ENCODE measurements around the gene BUB3.
A peak's percentile ranks its signal among the peaks of the same experiment; 100 is the strongest.

Gene BUB3, protein sequence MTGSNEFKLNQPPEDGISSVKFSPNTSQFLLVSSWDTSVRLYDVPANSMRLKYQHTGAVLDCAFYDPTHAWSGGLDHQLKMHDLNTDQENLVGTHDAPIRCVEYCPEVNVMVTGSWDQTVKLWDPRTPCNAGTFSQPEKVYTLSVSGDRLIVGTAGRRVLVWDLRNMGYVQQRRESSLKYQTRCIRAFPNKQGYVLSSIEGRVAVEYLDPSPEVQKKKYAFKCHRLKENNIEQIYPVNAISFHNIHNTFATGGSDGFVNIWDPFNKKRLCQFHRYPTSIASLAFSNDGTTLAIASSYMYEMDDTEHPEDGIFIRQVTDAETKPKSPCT

DNA sequence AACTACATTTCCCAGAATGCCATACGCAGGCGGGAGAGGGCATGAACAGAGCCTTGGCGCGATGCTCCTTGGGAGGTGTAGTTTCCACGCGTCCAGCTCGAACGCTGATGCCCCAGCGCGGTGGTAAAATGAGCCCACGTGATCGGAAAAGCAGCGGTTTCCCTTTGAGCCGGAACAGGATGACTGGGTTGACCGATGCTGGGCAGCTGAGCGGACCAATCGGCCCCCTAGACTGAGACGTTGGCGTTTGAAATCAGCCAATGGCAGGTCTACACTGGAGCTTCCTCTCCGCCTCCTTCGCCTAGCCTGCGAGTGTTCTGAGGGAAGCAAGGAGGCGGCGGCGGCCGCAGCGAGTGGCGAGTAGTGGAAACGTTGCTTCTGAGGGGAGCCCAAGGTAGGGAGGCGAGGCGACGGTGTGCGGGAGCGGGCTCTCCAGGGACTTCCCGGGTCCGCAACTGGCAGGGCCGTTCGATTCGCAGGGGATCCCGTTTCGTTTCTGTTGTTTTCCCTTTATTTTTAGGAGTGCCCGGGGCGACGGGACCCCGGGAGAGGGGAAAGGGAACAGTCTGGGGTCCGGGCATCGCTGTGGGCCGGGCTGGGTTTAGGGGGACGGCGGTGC lies at the start of gene BUB3:
Gene BUB3 (plus strand): TSS at position 311 of the 619 bp plus-strand sequence. CDS start 516 bp downstream, outside the sequence.
- peak; percentile 85 to 90 for DNase-seq (ENCODE audit: low read depth in 2 of 2, low spot score in 1 of 2)

DNA sequence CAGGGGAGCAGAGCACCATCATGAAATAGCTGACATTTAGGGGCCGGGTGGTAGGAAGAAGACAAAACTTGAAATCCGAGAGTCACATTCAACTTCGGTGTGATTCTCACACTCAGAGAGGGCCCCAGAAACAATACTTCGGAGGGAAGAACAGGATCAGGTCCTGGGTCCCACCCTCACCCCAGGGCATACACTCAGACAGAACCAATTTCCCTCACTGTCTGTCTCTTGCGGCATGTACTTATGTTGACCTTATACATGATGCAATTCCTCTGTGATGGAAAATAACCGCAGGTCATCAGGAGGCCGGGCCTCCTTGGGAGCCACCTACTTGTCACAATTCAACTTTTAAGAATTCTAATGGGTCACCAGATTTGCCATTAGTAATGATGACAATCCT lies 44.7 kb upstream of the BUB3 start:
- no peak for DNase-seq (ENCODE audit: low read depth in 2 of 2, low spot score in 1 of 2)

DNA sequence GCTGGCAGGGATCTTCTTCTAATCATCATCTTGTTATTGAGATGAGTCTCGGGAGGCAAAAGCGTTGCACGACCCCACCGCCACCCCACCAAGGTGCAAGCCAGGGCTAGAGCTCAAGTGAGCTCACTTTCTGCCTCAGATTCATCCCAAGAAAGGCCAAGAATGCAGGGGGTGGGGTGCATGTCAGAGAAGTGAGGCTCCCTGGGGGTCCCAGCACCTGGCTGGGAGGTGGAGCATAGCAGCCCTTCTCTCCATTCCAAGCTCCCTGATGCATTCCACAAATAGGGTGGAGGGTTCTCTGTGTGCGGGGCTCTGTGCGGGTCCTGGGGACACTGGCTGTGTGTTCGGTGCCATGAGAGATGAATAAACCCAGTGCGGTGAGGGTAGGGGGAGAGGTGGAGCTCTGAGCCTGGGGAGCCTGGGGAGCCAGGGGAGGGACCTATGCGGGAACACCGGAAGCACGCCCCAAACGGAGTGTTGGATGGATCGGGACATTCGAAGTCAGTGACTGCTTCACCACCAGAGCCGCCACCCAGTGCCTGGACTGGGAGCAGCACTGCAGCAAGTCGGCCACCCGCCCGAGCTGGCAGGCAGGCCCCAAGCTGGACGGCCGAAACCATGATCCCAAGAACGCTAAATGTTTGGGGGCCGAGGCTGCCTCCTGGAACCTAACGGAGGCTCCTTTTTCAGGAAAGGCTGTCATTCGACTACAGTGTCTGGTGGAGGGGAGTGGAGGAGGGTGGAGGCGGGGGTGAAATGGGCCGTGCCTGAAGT lies 36.4 kb upstream of the BUB3 start:
- DNase-seq (ENCODE audit: low read depth in 2 of 2, low spot score in 1 of 2) = no peak

DNA sequence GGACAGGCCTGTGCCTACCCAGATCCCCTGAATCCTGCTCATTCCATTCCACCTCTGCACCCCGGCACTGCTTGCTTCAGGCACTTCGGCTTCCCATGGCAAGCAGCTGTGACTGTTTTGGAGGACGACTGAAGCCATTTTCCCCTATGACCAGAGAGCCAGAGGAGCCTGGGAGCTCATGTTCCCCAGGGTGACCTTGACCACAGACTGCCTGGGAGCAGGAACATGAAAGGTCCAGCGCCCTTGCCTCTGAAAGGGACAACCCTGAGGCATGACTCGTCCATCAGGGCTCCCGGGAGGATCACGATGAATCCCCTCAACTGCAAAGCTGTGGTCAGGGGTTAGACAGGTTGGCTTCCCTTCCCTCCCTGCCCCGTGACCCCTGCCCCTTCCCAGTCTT lies 35.1 kb upstream of the BUB3 start:
- no peak for DNase-seq (ENCODE audit: low read depth in 2 of 2, low spot score in 1 of 2)

DNA sequence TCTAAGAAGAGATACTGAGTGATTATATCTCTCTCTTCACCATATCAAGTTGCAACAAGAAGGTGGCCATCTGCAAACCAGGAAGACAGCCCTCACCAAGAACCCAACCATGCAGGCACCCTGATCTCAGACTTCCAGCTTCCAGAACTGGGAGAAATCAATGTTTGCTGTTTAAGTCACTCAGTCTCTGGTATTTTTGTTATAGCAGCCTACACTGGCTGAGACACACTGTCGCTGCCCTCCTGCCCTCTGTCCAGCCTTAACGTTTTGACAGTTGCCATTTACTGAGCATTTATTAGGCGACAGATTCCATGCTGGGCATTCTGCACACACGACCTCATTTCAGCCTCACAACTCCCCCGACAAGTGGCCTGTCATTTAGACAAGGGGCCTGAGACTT lies 28.0 kb upstream of the BUB3 start:
- no peak for DNase-seq (ENCODE audit: low read depth in 2 of 2, low spot score in 1 of 2)

DNA sequence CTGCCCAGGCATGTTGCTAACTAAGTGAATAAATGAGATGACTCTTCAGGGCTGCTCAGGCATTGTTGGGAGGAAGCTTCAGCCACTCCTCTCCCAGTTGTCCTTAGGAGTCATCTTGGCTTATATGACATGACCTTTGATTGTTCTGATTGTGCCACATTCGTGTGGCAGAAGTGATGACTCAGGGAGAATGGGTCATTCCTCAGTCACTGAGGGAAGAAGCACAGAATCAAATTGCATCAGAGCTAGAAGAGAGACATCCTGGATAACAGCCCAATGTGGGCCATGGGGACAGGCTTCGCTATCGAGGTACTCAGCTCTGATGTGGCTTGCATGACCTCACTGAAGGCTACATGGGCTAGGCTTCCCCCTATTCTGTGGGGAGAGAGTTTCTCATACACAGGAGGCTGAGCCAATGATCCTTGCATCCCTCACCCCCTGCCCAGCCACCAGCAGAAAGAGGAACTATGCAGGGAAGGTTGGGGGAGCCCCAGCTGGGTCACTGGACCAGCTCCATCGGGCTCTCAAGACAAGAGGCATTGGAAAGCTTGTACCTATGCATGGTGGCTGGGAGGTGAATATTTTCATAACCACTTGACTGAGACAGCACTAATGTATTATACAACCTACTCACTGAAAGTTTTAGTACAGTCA lies 24.5 kb upstream of the BUB3 start:
- DNase-seq (ENCODE audit: low read depth in 2 of 2, low spot score in 1 of 2) = no peak

DNA sequence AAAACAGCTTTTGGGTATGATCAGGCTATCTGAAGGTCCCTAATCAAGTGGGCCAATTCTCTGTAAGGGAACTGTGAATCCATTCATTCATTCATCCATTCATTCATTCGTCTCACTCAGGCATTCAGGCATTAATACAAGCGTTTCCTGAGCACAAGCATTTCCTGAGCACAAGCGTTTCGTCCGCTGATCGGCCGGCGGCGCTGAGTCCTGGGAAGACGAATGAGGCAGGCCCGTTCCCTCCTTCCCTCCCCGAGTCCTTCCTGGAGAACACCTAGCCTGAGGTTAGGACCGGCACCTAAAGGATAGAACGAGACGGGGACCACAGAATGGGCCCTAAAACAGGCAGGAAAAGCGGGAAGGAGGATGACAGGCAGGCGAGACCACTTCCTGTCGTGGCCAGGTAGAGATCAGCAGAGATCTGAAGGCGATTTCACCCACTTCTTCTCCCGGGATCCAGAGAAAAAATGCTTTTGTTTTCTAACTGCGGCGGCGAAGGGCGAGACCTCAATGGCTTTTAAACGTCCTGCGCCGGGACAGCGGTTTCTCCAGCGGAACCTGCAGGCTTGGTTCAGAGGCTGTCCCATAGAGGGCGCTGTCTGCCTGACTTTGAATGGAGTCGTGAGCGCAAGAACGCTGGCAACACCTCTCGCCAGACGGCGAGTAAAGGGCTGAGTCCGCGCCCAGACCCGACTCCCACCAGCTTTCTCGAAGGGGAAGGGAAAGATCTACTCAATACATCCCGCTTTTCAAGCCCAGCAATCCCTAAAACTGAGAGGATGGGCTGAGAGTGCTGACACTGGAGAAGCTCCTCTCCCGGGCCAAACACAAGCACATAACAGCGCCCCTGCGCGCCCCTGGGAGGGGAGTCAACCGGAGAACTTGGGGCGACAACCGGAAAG lies 21.4 kb upstream of the BUB3 start:
- peak; percentile 72 to 75 for DNase-seq (ENCODE audit: low read depth in 2 of 2, low spot score in 1 of 2)

DNA sequence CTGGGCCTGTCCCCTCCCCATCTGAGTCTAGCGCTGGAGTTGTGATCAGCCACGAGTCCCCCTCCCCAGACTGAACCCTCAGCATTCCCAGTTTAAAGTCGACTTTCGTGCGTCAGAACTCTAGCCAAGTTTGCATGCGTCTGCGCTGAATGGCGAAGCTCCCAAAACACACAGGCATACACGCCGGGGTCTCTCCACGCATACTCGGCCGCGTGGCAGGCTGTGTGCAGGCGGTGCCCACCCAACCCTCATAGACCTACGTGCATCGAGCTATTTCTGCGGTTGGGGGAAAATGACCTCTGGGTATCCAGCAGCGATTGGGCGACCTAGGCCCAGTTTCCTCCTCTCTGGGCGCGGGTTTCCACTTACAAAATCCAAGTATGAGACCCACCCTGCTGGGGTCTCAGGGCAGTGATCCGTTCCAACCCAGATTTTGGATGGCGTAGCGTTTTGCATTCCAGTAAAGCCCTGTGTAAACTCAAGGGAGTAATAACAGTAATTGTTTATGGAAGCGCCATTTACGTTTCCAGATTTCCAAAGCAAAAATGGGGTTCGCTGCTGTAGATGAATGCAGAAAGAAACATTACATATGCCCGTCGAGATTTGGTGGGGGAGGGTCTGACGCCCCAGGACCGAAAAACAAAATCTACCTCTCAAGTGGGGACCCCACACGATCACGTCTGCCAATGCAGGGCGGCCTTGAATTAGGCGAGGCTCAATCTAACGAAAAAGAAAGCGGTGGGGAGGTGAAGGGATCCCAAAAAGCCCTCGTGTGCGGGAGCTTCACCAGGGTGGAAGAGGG lies 20.5 kb upstream of the BUB3 start:
- no peak for DNase-seq (ENCODE audit: low read depth in 2 of 2, low spot score in 1 of 2)

DNA sequence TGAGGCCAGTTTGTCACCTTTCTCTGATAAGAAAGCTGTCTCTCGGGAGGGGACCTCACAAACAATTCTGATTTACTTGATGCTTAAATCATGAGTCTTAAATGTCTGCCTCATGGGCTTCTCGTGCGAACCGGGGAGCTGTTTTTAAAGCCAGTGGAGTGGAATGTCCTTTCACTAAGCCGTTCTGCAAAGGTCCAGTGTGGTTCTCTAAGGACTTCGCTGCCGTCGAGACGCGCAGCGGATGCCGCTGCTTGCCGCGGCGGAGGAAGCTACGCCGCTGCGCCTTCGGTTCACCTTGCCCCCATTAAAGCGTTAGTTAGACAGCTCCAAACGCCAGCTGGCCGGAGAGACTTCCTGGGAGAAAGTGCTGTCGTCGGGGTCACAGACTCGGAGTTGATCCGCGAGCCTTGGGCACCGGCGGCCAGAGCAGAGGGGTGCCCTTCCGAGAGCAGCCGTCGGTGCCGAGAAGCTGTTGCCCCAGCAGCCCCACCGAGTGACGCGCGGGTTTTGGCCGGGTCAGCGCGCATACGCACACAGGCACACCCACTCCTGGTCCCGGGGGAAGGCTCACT lies 19.8 kb upstream of the BUB3 start:
- DNase-seq (ENCODE audit: low read depth in 2 of 2, low spot score in 1 of 2) = no peak

DNA sequence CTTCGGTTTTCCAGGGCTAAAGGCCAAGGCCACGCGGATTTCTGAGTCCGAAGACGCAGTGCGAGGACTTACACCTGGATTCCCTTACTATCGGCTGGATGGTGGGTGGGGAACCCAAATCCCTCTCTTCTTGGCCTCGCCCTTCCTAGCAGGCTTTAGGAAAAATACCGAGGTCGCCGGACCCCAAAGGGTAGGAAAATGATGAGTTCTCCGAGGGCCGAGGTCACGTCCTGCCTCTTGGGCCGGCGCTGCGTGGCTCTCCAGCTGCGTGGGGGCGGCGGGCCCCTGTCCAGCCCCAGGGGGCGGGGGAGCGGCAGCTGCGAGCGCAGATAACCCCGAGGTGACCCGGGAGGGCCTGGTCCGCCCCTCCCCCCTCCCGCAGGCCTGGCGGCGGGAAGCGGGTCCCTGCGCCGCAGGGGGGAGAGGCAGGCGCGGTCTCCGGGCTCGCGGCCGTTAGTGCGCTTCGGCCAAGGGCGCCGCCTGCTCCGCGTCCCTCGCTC lies 19.2 kb upstream of the BUB3 start:
- no peak for DNase-seq (ENCODE audit: low read depth in 2 of 2, low spot score in 1 of 2)

DNA sequence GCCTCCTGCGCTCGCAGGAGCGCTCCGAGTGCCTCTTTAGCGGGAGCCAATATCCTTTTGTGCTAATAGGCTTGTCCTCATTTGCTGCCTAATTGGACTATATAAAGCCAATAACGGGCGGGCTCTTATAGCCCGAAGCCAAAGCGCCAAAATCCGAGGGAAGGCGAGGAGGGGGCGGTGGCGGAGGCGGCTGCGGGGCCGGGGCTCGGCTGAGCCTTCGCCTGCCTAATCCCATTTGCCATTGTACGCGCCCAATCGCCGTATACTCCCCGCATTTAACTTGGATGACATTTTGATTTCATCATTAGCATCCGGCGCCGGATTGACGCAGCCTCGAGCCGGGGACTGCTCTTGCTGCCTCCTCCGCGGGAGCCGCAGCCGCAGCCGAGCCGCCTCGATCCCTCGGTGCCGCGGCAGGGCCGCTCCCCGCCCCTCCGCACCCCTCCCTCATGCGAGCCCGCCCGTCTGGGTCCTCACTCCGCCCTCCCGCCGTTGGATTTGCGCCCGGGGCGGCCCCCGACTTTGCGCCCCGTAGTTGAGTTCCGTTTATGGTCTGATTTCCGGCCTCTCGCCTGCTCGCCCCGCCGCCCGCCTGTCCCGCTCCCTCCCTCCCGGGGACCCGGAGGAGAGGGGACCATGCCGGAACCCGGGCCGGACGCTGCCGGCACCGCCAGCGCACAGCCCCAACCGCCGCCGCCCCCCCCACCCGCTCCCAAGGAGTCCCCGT lies 18.6 kb upstream of the BUB3 start, which contains the start of gene HMX3:
Gene HMX3 (plus strand): TSS at position 556 of the 727 bp plus-strand sequence. CDS start 81 bp downstream, at position 637.
- DNase-seq (ENCODE audit: low read depth in 2 of 2, low spot score in 1 of 2) = no peak

DNA sequence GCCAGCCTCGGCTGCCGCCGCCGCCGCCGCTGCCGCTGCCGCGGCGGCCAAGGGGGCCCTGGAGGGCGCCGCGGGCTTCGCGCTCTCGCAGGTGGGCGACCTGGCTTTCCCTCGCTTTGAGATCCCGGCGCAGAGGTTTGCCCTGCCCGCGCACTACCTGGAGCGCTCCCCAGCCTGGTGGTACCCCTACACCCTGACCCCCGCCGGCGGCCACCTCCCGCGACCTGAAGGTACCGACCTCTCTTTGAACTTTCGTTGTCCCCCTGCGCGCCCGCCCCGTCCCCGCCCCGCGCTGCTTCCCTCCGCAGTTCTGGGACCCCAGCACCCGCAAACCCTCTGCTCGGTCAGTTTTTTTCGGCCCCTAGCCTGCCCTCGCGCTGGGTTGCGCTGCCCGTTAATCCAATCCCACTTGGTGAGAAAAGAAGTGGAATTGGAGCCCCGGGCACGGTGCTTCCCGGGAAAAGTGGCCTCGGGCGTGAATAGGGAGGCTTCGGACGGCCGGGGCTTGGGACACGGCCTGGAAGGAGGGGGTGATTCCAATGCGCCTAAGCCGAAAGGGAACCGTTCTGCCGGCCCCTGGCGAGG lies 17.9 kb upstream of the BUB3 start:
- DNase-seq (ENCODE audit: low read depth in 2 of 2, low spot score in 1 of 2) = no peak

DNA sequence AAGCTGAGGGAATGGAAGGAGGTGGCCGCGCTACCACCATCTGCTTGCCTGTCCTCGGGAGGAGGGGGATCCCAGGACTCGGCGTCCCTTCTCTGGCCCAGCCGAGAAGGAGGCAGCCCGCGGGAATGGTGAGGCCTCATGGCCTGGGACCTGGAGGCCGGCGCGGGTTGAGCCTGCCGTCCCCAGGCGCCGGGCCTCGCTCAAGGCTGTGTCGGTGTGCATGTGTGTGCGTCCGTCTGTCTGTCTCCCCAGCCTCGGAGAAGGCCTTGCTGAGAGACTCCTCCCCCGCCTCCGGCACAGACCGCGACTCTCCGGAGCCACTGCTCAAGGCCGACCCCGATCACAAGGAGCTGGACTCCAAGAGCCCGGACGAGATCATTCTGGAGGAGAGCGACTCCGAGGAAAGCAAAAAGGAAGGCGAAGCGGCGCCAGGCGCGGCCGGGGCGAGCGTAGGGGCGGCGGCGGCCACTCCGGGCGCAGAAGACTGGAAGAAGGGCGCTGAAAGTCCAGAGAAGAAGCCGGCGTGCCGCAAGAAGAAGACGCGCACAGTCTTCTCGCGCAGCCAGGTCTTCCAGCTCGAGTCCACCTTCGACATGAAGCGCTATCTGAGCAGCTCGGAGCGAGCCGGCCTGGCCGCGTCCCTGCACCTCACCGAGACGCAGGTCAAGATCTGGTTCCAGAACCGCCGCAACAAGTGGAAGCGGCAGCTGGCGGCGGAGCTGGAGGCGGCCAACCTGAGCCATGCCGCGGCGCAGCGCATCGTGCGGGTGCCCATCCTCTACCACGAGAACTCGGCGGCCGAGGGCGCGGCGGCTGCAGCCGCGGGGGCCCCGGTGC lies 17.2 kb upstream of the BUB3 start:
- no peak for DNase-seq (ENCODE audit: low read depth in 2 of 2, low spot score in 1 of 2)

DNA sequence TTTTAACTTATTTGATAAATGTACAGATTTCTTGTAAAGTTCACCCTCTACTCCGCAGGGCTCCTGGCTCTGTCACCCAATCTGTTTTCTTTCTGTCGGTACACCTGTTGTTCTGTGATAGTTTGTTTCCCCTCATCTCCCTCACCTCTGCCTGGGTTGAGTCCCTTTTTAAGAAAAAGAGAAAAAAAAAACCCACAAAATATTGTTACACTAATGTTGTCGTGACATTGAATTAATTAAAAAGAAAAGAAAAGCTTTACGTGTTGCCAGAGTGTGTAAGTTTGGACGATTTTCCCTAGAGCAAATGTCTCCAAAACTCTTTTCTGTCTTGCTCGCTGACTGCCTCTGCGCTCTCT lies 15.1 kb upstream of the BUB3 start:
- DNase-seq (ENCODE audit: low read depth in 2 of 2, low spot score in 1 of 2) = no peak

DNA sequence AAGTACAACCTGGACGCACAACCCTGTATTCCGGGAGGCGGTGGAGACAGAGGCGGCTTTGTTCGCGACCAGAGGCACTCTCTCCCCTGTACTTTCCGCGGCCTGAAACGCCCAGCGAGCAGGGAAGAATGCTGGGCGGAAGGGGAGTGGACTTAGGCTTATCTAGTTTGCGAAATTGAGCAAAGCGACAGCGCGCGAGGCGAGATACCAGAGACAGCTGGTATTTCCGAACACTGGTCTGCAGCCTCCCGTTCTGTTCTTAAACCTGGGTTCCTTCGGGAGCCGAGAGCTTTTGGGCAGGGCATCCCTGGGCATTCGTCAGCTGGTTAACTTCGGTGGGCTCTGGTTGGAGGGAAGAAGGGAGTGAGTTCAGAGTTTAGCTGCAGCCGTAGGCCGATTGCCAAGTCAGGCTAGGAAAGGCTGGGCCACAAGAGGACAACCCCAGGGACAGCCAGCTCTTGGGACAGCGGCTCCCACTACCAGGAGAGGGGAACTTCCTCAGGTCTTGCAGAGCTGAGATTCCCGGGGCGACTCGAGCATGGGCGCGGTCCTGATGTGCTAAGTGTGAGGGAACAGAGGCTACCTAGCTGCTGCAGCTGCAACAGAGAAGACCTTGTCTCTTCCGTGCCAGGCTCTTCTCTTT lies 14.6 kb upstream of the BUB3 start:
- DNase-seq (ENCODE audit: low read depth in 2 of 2, low spot score in 1 of 2) = no peak

DNA sequence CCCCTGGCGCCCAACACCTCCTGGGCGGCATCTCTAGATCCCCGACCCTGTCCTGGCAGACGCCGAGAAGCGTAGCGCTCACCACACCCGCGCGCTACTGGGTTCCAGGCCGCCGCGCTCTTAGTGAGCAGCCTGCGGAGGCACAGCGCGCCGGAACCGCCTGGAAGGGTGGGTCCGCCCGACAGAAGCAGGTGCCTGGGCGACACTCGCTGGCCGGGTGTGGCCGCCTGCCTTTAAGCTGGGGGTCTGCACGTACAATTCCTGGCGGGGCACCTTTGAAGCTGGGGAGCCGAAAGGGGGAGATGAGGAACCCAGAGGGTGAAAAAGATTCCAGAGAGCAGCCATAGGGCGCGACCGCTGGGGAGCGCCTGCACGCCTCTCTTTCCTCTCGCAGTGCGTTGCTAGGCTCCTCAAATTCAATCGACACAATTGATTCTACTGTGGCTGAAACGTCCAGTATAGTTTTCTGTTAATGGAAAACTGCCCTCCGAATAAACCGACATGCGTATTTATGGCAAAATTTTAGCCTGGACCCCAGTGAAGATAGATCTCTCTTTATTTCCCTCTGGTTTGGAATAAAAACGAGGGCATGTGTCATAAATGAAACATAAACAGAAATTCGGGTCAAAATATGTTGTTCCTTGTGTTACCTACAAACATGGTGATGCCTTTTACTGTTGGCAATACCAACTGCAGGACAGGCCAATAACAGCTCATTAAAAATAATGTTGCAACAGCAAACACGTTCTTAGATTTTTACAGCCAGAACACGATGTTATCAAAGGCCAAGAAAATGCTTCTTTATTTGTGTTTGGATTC lies 13.8 kb upstream of the BUB3 start:
- DNase-seq (ENCODE audit: low read depth in 2 of 2, low spot score in 1 of 2) = no peak

Measured in stimulated activated CD8-positive, alpha-beta memory T cell treated with anti-CD3 and anti-CD28 coated beads, Interleukin-4, amount 100 ng/mL, for 1 hour (primary cell).